Adrenal gland (tissue), 12 donors: ENCODE data around the gene HACL1. TPM values are rescaled to one million over a fixed set of nuclear protein-coding genes. Genes with fewer than 3 reads are reported as not detected.

Source experiments
- DNase-seq, 7 donors: peaks; one replicate each; pipeline ENCODE4 v3.0.0-alpha.2; 2019 to 2020
- H3K27ac ChIP-seq, 5 donors: fragments of 200-600 bp; sonication (generic) in 4 of 5; 1 replicate in 3 of 5; 2 replicates in 2 of 5; pipeline versions ENCODE4 v1.5.1 to v1.8.0; 2016 to 2020; ENCODE audit warnings: mild to moderate bottlenecking in 1 of 5
- H3K27me3 ChIP-seq: fragments of 200-600 bp; 2 replicates; pipeline ENCODE4 v1.8.0; 2021
- H3K36me3 ChIP-seq, 2 donors: fragments of 200-600 bp; replicated peaks in 1 of 2; 1 replicate in 1 of 2; 2 replicates in 1 of 2; pipeline versions ENCODE4 v1.5.1 to v1.8.0; 2018 to 2022
- H3K4me1 ChIP-seq, 2 donors: fragments of 200-600 bp; replicated peaks in 1 of 2; 1 replicate in 1 of 2; 2 replicates in 1 of 2; pipeline versions ENCODE4 v1.5.1 to v1.8.0; 2018 to 2021
- H3K4me3 ChIP-seq, 4 donors: fragments of 200-600 bp; sonication (generic) in 3 of 4; one replicate each; pipeline ENCODE4 v1.5.1; 2016 to 2018
- H3K9me3 ChIP-seq, 3 donors: fragments of 200-600 bp; sonication (generic) in 1 of 3; replicated peaks in 1 of 3; 1 replicate in 2 of 3; 2 replicates in 1 of 3; pipeline versions ENCODE4 v1.5.1 to v1.8.0; 2016 to 2021
- CTCF ChIP-seq, 6 experiments: fragments of 450-650 bp in 4 of 6; fragments of 200-600 bp in 2 of 6; sonication (generic) in 1 of 6; IDR thresholded peaks; 1 replicate in 5 of 6; 2 replicates in 1 of 6; pipeline versions ENCODE4 v1.5.1 to v1.8.0; 2016 to 2021; ENCODE audit warnings: antibody characterized with exemption in 6 of 6, mild to moderate bottlenecking in 2 of 6, moderate library complexity in 1 of 6
- POLR2A ChIP-seq, 2 donors: fragments of 450-650 bp; IDR thresholded peaks; one replicate each; pipeline ENCODE4 v1.6.1; 2017; ENCODE audit warnings: antibody characterized with exemption in 2 of 2, mild to moderate bottlenecking in 2 of 2, moderate library complexity in 1 of 2
- WGBS, 4 donors: extraction: QIAGEN DNeasy Blood & Tissue Kit in 2 of 4; methylation state at CpG; one replicate each; pipeline versions ENCODE4 v1.1.5 to v1.1.7; 2013 to 2017; 5-methylcytosine and 5-hydroxymethylcytosine counted together
- intact Hi-C, 2 donors: fragments of 100-400 bp; cut with DNase I; formaldehyde crosslinking; loops; one replicate each; pipeline versions ENCODE4 v1.14.1 to v1.15.0; 2022 to 2023
- polyA plus RNA-seq, 3 donors: library from polyadenylated mRNA; stranded (reverse); fragments of 200-250 nt in 2 of 3; fragments of 350-450 nt in 1 of 3; fragmentation: Illumina TruSeq in 1 of 3; extraction: RNeasy Lipid Tissue Mini Kit (QIAGEN cat#74804) in 1 of 3; gene quantifications; one replicate each; pipeline ENCODE4 v1.2.3, GENCODE V29; 2013 to 2014
- total RNA-seq, 9 donors: library from RNA; depleted of rRNA in 4 of 9; stranded (reverse); fragments of >200 nt in 4 of 9; fragments of 120-200 nt in 1 of 9; fragmentation: NEBNext Ultra II Directional in 1 of 9; extraction: Animal tissue kit (Norgen Biotek cat#: 25700) in 1 of 9; gene quantifications; one replicate each; pipeline versions ENCODE4 v1.1.0 to v1.2.4, GENCODE V29; 2013 to 2023
- donor health status: healthy with polysubstance abuse.
- donor health status: Bipolar disorder and iron deficiency.
- donor health status: DM: yes; HTN: yes; CAD: no.
- donor health status: DM: no; HTN: no; CAD: no.
- donor health status: DM: no; HTN: no; CAD: no.
- donor health status: DM: yes; HTN: yes; CAD: no.

HACL1 gene
- total and polyA plus RNA-seq, 12 donors, result 12.3 to 41.7 (median 23.5) TPM

DNA sequence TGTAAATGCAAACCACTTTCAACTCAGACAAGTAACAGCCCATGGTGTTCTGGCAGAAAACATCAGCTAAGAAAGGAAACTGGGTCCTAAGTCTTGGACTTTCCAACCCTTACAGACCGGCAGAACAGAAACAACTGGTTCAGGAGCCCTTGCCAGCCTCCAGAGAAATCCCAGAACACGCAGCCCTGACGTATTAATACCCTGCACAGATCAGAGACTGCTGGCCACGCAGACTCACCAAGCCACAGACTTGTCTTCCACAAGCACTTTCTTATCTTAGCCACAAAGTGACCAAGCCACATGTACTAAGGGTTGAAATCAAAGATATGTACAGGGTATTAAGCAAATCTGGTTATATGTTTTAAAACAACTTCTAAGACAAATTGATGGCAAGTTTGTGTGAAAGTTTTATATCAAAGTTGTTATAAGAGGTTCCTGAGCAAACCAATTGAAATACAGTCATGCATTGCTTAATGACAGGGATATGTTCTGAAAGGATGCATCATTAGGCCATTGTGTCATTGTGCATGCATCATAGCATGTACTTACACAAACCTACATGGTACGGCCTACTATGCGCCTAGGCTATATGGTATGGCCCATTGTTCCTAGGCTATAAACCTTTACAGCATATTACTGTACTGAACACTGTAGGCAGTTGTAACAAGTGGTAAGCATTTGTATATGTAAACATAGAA, 37.0 kb upstream of the HACL1 start:
- DNase-seq, result no peak
- WGBS, 4 donors, result 86 to 92% (median 90%) methylated on average over 6 of the region's 6 CpGs
- Histone ChIP-seq H3K9me3 (no peaks in the 10 kb centered on the region), H3K36me3 (no peaks in the 10 kb centered on the region), H3K27ac (no peak overlapping the region), H3K27me3 (no peaks in the 10 kb centered on the region), H3K4me3 (no peak overlapping the region), H3K4me1 (peaks cover 30 to 31% of the 10 kb centered on the region in 2 donors)
- intact Hi-C loops, result loop anchor here in 1 of 2 donors (10.0 kb wide), 1 partner anchor 606 kb away; no protein-coding TSS in a partner anchor
- no peak for TF ChIP-seq CTCF (IDR thresholded peaks at IDR 0.05)
- no peak for TF ChIP-seq POLR2A (IDR thresholded peaks at IDR 0.05)

DNA sequence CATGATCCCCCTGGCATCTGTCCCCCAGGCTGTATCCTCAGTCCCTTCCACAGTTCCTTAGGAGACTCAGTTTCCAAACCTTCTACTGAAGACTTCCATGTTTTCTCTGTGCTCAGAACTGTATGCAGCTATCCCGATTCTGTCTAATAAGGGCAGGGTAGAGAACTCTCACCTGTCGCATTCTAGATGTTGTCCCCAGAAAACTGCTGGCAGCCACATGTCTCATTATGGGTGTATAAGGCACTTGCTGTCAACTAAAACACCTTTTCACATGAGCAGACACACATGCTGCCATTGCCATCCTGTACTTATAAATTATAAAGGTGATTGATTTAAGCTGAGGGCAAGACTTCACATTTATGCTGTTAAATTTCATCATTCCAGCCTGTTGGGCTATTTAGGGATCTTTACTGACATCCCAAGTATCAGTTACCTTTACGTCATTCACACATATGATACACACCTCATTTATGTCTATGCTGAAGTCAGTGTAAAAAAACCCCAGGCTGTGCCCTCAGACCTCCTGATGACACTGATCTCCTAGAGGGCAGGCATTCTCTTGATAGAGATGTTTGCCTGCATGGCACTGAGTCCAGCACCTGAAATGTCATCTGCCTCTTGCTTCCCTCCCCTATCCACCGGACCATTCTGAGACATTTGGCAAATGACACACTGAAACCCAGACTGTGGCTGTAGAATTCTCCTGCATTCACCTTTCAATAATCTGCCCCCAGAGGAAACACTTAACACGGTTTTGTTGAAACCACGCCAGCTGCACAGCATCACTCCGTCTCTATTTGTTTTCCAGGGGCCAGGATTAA, 36.0 kb upstream of the HACL1 start:
- TF ChIP-seq POLR2A (IDR thresholded peaks at IDR 0.05) (no peak), CTCF (IDR thresholded peaks at IDR 0.05) (no peak)
- Histone ChIP-seq H3K9me3 (no peaks in the 10 kb centered on the region), H3K27ac (peak overlapping the region in 1 of 5 donors; percentile 35), H3K36me3 (no peaks in the 10 kb centered on the region), H3K27me3 (no peaks in the 10 kb centered on the region), H3K4me3 (no peak overlapping the region), H3K4me1 (peaks cover 32 to 34% of the 10 kb centered on the region in 2 donors)
- 80 to 86% (median 82%) methylated on average over 7 of the region's 7 CpGs for WGBS, 4 donors
- intact Hi-C loops, result loop anchor here in 1 of 2 donors (10.0 kb wide), 1 partner anchor 607 kb away; no protein-coding TSS in a partner anchor
- DNase-seq, result no peak

- WGBS, 4 donors, result 55 to 58% (median 56%) methylated on average over 14 of the region's 14 CpGs
These were observed 34.8 kb upstream of the HACL1 start for GRCh38 chr3:15636028-15636709.

More at GRCh38 chr3:15636028-15636709, 34.8 kb upstream of the HACL1 start:
- Histone ChIP-seq H3K27ac (peak overlapping the region in 3 of 5 donors; percentile 63 to 76 (median 75)), H3K27me3 (no peaks in the 10 kb centered on the region), H3K9me3 (no peaks in the 10 kb centered on the region), H3K4me3 (no peak overlapping the region), H3K4me1 (peaks cover 34 to 35% of the 10 kb centered on the region in 2 donors), H3K36me3 (no peaks in the 10 kb centered on the region)
- no peak for TF ChIP-seq POLR2A (IDR thresholded peaks at IDR 0.05)
- TF ChIP-seq CTCF (IDR thresholded peaks at IDR 0.05), result no peak
- intact Hi-C loops, result loop anchor here in 1 of 2 donors (10.0 kb wide), 1 partner anchor 609 kb away; no protein-coding TSS in a partner anchor
- peak in 5 of 7 donors; percentile 44 to 69 (median 54) for DNase-seq
